ENCODE results near the gene CDH4. TPM values are rescaled to one million over a fixed set of nuclear protein-coding genes. Genes with fewer than 3 reads are reported as not detected.

CDH4 gene
- total and polyA plus RNA-seq, 11 donors, result 0.04 to 0.54 (median 0.08) TPM; not detected in 1

DNA sequence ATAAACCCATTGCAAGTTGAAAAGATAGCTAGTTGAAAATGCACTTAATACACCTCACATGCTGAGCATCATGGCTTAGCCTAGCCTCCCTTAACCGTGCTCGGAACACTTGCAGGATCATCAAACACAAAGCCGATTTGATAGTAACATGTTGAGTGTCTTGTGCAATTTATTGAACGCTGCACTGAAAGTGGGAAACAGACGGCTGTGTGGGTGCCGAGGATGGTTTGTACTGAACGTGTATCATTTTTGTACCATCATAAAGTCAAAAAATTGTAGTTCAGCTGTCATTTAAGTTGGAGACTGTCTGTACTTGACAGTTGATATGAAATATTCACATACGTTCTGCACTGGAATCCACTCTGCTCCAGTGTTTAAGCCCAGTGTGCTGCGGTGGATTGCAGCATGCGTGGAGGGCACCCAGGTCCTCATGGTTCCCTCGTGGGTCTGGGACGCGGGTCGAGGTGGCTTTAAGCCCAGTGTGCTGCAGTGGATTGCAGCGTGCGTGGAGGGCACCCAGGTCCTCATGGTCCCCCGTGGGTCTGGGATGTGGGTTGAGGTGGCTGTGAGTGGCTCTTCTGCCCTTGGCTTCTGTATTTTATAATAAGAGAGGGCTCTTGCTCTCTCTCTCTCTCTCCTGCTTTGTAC lies 77.0 kb downstream of the CDH4 start:
- TF ChIP-seq POLR2A (IDR thresholded peaks at IDR 0.05), result no peak
- TF ChIP-seq, protein P1, sequence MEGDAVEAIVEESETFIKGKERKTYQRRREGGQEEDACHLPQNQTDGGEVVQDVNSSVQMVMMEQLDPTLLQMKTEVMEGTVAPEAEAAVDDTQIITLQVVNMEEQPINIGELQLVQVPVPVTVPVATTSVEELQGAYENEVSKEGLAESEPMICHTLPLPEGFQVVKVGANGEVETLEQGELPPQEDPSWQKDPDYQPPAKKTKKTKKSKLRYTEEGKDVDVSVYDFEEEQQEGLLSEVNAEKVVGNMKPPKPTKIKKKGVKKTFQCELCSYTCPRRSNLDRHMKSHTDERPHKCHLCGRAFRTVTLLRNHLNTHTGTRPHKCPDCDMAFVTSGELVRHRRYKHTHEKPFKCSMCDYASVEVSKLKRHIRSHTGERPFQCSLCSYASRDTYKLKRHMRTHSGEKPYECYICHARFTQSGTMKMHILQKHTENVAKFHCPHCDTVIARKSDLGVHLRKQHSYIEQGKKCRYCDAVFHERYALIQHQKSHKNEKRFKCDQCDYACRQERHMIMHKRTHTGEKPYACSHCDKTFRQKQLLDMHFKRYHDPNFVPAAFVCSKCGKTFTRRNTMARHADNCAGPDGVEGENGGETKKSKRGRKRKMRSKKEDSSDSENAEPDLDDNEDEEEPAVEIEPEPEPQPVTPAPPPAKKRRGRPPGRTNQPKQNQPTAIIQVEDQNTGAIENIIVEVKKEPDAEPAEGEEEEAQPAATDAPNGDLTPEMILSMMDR (IDR thresholded peaks at IDR 0.05), result no peak
- H3K4me1 ChIP-seq, result no peaks in the 10 kb centered on the region
- peak in 3 of 4 donors; percentile 50 to 57 (median 57) for ATAC-seq
- H3K27me3 ChIP-seq, result peaks cover 0 to 9% (median 0%) of the 10 kb centered on the region in 9 donors
- no peaks in the 10 kb centered on the region for H3K9me3 ChIP-seq
- 75 to 82% (median 79%) methylated on average over 17 of the region's 17 CpGs for WGBS, 4 donors
- H3K4me3 ChIP-seq, result no peak overlapping the region
- intact Hi-C loops (cut with DNase I), result no loop called here
- DNase-seq, result peak in 3 of 5 donors; percentile 37 to 73 (median 41)
- H3K27ac ChIP-seq, result no peak overlapping the region
- H3K36me3 ChIP-seq, result no peaks in the 10 kb centered on the region

GRCh38 chr20:61330441-61330840 lies 78.4 kb downstream of the CDH4 start:
- WGBS, 4 donors, result 73 to 82% (median 78%) methylated on average over 14 of the region's 14 CpGs
- Histone ChIP-seq H3K4me3 (no peak overlapping the region), H3K36me3 (no peaks in the 10 kb centered on the region), H3K4me1 (no peaks in the 10 kb centered on the region), H3K9me3 (no peaks in the 10 kb centered on the region), H3K27ac (no peak overlapping the region), H3K27me3 (peaks cover 0 to 18% (median 0%) of the 10 kb centered on the region in 9 donors)
- DNase-seq (no peak), ATAC-seq (no peak)
- TF ChIP-seq POLR2A (IDR thresholded peaks at IDR 0.05), result no peak
- TF ChIP-seq, protein P1 (IDR thresholded peaks at IDR 0.05), result no peak
- intact Hi-C loops (cut with DNase I), result no loop called here

- Histone ChIP-seq H3K27me3 (peaks cover 0 to 18% (median 0%) of the 10 kb centered on the region in 9 donors), H3K27ac (no peak overlapping the region), H3K4me3 (no peak overlapping the region), H3K9me3 (no peaks in the 10 kb centered on the region), H3K36me3 (no peaks in the 10 kb centered on the region), H3K4me1 (no peaks in the 10 kb centered on the region)
- intact Hi-C loops (cut with DNase I), result no loop called here
- 70 to 77% (median 72%) methylated on average over 11 of the region's 11 CpGs for WGBS, 4 donors
- no peak for TF ChIP-seq POLR2A (IDR thresholded peaks at IDR 0.05)
- TF ChIP-seq, protein P1 (IDR thresholded peaks at IDR 0.05), result no peak
- peak in 1 of 4 donors; percentile 70 for ATAC-seq
- peak in 1 of 5 donors; percentile 14 for DNase-seq
Measured at GRCh38 chr20:61331543-61331942, 79.5 kb downstream of the CDH4 start.

DNA sequence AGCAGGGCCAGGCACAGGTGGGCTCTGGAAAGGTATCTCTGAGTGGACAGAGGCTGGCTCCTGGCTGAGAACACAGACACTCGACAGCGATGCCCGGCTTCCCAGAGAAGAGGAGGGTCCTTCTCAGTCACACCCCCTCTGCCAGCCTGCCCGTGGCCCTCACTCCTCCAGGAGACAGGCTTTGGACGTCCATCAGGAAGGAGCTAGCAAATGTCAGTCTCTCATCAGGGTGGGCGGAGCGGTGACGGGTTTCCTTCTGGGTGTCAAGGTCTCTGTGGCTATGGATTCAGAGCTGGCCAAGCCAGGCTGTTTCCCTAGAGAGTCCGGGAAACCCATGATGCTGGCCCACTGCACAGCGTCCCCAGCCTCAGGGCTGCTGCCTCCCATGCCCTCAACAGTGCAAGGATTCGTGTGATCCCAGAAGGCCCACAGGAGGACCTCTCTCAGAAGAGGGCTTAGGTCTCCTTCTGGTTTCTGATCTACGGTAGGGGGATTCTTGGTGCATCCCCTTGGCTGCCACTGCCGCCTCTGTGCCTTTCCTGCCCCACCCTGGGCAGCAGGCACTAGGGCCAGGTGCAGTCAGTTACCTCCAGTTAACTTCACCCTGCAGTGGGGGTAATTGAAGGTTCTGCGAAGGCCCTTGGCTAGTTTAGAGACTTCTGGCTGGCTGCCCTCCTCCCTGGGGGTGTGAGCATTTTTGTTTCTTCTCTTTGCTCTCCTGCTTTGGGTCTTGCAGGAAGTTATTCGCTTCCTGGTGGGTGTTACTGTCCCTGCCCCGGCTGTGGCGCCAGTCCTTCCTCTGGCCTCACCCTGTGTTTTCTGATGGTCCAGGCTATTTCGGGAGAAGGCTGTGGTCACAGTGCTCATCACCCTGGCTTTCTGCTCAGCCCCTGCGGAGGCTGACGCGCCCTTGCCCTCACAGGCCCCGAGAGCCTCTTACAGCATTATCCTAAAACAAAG lies 80.2 kb downstream of the CDH4 start:
- DNase-seq, result peak in 1 of 5 donors; percentile 44

More for the DNA sequence above, 80.2 kb downstream of the CDH4 start:
- WGBS, 4 donors, result 48 to 63% (median 57%) methylated on average over 12 to 22 of the region's 22 CpGs
- no peak overlapping the region for H3K4me3 ChIP-seq
- TF ChIP-seq, protein P1 (IDR thresholded peaks at IDR 0.05), result no peak
- no peak for TF ChIP-seq POLR2A (IDR thresholded peaks at IDR 0.05)
- no peaks in the 10 kb centered on the region for H3K36me3 ChIP-seq
- peaks cover 0 to 18% (median 0%) of the 10 kb centered on the region in 9 donors for H3K27me3 ChIP-seq
- no peaks in the 10 kb centered on the region for H3K9me3 ChIP-seq
- H3K27ac ChIP-seq, result peak overlapping the region in 1 of 12 donors; percentile 41
- no peaks in the 10 kb centered on the region for H3K4me1 ChIP-seq
- no peak for ATAC-seq
- intact Hi-C loops (cut with DNase I), result no loop called here
